ENCODE data around the gene ELF1.
"Not testable (repeated sequence)": the region's sequence is repeated elsewhere in the genome, so short reads cannot be mapped to it uniquely, and the experiment has no call there.

The ELF1 gene

DNA sequence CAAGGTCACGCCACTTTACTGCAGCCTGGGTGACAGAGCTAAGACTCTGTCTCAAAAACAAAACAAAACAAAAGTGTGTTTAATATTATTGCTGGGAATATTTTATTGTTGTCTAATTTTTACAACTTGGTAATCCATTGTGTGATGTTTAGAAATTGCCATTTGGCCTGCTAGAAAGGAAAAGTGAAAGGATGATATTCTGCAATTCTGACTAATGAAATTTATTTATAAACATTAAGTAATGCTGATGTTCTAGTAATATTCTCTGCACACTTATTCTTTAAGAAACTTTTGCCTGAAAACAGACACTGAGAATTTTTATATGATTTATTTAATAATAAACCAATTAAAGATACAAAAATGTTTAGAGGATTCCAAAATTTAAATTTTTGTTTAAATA is 87.4 kb downstream of the ELF1 start:
- no peak for DNase-seq

DNA sequence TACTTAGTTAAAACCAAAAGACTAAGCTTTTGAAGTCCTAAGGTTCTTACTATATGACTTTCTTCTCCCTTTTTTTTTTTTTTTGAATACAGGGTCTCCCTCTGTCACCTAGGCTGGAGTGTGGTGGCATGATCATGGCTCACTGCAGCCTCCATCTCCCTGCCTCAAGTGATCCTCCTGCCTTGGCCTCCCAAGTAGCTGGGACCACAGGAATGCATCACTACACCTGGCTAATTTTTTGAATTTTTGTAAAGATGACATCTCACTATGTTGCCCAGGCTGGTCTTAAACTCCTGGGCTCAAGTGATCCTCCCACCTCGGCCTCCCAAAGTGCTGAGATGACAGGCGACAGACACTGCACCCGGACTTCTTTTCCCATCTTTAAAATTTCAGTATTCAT is 89.2 kb downstream of the ELF1 start:
- DNase-seq: not testable (repeated sequence)

DNA sequence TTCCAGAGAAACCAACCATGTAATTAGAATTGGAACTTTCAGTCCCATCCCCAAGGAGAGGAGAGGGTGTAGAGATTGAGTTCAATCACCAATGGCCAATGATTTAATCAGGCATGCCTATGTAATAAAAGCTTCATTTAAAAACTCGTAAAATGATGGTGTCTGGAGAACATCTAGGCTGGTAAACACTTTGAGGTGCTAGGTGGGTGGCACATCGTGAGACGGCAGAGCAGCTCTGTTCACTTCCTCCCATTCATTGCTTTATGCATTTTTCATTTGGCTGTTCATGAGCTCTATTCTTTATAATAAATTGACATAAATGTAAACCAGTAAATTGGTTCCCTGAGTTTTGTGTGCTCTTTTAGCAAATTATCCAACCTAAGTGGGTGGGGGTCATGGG is 90.1 kb downstream of the ELF1 start:
- DNase-seq: no peak

DNA sequence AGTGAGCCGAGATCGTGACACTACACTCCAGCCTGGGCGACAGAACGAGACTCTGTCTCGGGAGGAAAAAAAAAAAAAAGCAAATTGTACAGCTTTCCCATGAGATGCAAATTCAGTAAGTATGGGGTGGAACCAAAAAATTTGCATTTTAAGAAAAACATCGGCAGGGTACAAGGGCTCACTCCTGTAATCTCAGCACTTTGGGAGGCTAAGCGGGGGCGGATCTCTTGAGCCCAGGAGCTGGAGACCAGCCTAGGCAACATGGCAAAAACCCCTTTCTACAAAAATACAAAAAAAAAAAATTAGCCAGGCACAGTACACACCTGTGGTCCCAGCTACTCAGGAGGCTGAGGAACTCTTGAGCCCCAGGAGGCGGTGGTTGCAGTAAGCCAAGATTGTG is 91.2 kb downstream of the ELF1 start:
- no peak for DNase-seq

DNA sequence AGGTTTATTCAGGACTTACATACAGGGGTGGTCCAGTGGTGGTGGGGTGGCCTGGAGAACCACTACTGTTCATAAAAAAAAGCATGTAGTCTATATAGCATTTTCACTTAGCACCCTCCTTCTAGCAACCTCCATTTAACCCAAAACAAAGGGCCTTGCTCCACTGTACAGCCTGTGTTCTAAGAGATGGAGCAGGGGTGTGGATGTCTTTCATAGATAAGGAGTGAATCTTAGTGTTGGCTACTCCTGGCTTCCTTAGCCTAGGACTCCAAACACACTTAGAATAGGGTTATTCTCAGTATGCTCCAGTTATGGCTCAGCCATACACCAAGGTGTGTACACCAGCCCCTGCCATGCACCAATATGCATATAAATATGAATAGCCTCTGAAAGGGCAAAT is 95.2 kb downstream of the ELF1 start:
- DNase-seq: no peak

DNA sequence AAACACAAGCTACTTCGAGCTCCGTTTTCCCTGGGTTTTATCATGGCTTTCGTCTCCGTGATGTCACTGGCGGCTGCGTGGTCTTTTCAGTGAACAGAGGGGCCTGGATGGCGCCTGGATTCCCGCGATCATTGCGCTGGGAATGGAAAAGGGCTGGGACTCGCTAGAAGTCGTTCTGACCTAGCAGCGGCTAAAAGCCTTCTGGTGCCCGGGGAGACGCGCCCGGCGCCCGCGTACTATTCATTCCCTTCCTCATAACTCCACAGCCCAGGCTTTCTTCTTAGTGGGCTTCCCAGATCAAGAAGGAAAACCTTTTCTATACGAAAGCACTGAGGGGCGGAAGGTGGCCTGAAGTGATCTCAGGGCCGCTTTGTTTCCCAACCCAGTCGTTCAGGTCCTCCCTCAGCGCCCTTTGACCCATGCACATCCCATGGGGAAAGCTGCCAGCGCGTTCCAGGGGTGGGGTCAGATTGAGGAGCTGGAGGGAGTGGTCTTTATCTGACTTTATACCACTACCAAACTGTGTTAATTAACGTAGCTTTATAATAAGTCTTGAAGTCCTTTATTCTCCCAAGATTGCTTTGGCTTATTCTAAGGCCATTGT is 96.6 kb downstream of the ELF1 start:
- DNase-seq: no peak

DNA sequence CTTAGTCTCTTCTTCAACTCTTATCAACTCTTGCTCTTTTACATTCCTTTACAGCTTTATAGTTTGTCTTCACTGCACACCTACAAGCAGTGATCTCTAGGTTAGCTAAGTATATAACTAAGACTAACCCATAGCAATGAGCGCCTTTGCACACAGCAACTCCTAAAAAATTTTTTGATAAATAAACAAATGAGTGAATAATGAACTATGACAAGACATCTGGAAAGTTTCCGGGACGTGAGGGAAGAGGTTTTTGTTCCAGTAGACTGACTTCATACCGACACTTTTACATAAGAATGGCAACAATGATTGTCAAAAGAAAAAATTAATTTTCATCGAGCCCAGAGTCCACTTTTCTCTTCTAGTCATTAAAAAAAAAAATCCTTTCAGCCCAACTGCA is 98.3 kb downstream of the ELF1 start:
- no peak for DNase-seq

DNA sequence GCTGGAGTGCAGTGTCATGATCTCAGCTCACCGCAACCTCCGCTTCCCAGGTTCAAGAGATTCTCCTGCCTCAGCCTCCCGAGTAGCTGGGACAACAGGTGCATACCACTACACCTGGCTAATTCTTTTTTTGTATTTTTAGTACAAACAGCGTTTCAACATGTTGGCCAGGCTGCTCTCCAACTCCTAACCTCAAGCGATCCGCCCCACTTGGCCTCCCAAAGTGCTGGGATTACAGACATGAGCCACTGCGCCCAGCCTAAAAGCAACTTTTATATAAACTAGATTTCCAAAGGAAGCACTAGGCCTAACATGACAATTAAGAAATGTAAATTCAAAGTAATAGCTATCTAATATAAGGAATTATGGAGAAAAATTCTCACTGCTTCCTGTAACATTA is 99.2 kb downstream of the ELF1 start:
- DNase-seq: not testable (repeated sequence)

DNA sequence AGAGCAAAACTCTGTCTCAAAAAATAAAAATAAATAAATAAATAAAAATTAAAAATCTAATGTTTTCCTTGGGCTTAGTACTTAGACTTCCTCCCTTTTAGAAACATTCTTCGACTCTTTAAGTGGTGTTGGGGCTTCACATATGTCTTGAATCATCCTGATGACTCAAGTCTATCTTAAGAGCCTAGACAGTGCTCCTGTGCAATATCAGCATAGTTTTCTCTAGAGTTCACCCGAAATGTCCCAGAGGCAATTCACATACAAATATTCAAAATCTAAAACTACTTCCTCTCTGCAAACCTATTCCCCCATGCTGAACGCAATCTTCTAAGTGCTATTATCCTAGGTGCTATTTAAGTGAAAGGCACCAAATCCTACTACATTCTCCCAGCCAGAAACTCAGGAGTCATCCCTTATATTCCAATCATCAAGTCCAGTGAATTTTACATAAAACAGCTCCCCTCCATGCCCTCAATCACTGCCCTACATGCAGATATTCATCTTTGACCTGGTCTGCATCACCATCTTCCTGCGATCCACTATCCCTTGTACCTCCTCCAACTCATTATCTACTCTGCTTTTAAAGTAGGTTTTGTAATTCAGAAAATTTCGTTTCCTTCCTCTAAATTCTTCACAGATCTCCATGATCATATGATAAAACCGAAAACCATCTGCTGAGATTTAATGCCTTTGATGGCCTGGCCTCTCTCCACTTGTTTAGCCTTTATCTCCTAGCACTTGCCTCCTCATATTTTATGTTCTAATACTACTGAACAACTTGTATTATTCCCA is 102.7 kb downstream of the ELF1 start:
- no peak for DNase-seq

DNA sequence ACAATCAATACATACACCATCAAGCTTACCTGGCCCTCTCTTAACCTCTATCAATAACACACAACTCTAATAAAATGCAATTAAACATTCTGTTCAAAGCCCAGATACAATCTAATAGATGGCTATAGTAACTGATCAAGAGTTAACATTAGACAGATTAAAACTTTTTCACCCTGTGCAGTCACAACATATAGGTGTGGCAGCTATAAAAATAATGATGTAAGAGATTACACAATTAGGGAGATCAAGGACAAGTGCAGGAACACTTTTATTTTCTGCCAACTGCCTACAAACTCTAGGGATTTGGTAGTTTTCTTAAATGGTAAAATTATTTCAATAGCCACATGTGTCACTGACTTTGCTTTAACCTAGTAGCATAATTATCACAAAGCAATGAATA is 104.3 kb downstream of the ELF1 start:
- not testable (repeated sequence) for DNase-seq

DNA sequence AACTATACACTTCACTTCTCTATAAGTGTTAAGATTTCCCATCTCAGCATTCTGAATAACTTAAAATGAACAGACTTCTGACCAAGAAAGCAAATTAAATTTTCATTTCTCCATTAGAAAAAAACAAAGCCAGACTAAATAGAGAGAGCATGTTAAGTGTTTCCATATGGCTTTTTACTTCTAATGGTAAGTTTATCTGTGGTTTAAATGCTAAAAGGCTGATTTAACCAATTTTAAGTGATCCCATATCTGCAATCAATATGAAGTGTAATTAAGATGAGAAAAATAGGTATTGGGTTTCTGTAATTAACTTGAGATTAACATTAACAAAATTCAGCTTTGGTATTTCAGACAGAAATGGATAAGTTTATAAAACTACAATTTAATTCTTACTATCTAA is 107.8 kb downstream of the ELF1 start:
- no peak for DNase-seq

DNA sequence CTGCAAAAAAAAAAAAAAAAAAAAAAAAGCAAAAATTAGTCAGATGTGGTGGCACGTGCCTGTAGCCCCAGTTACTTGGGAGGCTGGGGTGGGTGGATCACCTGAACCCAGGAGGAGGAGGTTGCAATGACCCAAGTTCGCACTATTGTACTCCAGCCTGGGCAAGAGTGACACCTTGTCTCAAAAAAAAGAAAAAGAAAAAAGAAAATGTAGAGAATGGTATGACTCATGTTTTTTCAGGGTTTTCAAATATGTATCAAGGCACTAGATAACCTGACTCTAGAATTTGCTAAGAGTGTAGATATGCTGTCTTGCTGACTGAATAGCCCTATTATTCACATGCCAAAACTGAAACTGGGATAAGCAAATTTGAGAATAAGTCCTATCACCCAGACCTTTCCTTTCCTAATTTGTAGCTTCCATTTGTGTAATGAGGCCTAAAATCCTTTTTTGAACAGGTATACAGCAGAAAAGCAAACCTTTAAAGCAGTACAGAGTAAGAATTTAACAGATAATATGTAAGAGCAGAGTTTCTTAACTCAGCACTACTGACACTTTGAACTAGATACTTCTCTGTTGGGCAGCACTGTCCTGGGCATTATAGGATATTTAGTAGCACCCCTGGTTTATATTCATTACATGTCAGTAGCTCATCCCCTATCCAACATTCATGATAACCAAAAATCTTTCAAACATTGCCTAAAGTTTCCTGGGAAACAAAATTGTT is 108.6 kb downstream of the ELF1 start:
- DNase-seq: no peak

DNA sequence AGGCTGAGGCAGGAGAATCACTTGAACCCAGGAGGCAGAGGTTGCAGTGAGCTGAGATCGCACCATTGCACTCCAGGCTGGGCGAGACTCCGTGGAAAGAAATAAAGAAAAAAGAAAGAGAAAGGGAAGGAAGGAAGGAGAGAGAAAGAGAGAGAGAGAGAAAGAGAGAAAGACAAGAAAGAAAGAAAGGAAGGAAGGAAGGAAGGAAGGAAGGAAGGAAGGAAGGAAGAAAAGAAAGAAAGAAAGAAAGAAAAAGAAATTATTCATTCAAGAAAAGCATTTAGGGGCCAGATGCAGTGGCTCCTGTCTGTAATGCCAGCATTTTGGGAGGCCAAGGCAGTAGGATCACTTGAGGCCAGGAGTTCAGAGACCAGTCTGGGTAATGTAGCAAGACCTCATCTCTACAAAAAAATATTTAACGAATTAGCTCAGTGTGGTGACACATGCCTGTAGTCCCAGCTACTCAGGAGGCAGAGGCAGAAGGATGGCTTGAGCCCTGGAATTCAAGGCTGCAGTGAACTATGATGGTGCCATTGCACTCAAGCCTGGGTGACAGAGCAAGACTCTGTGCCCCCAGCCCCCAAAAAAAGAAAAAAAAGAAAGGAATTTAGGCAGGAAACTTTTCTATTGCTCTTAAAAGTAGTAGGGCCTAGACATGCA is 109.4 kb downstream of the ELF1 start:
- DNase-seq: not testable (repeated sequence)

DNA sequence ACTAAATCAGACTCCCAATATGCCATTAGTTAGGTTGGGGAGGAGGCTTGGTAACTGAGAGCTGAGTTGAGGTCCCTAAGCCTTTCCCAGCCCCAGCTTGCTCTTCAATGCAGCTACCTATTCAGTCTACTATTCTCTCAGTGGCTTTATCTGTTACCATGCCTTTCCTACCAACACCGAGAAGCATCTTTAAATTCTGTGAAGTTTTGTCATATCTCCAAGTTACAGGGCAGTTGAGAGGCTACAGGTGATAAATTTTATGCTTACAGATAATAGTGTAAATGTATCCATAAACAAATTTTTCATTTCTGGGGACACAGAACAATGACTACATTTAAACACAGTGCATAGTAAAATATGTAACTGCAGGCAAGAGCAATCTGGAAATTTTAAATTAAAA is 110.6 kb downstream of the ELF1 start:
- no peak for DNase-seq

DNA sequence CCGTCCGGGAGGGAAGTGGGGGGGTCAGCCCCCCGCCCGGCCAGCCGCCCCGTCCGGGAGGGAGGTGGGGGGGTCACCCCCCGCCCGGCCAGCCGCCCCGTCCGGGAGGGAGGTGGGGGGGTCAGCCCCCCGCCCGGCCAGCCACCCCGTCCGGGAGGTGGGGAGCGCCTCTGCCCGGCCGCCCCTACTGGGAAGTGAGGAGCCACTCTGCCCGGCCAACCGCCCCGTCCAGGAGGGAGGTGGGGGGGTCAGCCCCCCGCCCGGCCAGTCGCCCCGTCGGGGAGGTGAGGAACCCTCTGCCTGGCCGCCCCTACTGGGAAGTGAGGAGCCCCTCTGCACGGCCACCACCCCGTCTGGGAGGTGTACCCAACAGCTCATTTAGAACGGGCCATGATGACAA is 118.1 kb downstream of the ELF1 start:
- not testable (repeated sequence) for DNase-seq

DNA sequence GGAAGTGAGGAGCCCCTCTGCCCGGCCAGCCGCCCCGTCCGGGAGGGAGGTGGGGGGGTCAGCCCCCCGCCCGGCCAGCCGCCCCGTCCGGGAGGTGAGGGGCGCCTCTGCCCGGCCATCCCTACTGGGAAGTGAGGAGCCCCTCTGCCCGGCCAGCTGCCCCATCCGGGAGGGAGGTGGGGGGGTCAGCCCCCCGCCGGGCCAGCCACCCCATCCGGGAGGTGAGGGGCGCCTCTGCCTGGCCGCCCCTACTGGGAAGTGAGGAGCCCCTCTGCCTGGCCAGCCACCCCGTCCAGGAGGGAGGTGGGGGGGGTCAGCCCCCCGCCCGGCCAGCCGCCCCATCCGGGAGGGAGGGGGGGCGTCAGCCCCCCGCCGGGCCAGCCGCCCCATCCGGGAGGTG is 118.5 kb downstream of the ELF1 start:
- not testable (repeated sequence) for DNase-seq

DNA sequence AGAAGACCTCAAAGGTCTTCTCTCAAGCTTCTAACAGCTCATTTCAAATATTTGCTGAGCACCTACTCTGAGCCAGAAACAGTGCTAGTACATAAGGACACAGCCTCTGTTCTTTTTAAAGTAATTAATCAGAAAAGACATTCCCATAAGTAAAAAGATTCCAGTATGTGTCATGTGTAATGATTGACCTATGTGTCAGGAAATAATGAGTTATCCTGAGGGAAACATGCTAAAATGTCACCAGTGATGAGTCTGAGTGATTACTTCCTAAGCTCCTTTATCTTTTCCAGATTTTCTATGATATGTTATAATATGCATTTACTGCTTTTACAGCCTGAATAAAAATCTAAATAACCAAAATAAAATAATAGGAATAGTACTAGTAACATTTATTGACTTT is 122.1 kb downstream of the ELF1 start:
- DNase-seq: no peak

DNA sequence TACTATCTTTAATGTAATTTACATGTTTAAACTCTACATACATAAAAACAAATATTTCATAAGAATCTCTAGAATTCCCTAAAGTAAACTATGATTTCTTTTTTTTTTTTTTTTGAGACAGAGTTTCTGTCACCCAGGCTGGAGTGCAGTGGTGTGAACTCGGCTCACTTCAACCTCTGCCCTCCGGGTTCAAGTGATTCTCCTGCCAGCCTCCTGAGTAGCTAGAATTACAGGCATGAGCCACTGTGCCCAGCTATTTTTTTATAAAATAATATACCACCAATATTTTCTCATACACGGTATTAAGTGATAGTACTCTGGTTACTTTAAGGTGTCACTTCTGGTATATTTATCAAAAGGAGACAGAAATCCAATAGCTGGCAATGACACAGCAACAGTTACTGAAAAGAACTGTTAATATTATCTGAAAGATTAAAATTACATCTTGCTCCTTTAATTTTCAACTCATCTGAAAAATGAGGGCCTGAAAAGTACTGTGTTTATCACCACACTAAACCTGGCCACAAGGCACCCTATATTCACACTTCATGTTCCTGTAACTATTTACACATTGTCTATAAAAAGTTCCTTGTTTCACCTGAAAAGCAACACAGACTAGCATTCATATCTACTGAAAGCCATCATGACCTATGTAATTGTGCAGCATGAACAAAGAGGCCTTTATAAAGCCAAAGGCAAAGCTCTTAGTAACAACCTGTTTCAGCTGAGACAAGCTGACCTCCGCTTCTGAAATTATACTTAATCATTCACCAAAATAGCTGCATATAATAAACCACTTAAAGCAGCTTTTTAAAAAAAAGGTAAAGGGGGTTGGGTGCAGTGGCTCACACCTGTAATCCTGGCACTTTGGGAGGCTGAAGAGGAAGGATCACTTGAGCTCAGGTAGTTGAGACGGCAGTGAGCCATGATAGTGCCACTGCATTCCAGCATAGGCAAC is 123.6 kb downstream of the ELF1 start:
- DNase-seq: no peak

DNA sequence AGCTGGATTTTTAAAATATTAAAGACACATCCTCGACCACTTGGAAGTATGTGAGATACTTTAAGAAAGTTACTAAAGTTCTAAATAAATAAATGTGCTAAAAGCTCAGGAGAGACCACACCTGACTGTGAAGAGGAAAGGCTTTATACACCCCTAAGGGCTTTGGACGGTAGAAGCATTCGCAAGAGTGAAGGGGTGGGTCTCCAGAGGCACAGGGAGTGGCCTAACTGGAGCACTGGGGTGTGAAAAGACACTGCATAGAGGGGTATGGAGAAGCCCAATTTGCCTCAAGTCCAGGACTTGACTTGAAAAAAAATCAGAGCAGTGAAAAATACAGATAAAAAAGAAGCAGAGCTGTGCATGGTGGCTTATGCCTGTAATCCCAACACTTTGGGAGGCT is 125.5 kb downstream of the ELF1 start:
- not testable (repeated sequence) for DNase-seq

DNA sequence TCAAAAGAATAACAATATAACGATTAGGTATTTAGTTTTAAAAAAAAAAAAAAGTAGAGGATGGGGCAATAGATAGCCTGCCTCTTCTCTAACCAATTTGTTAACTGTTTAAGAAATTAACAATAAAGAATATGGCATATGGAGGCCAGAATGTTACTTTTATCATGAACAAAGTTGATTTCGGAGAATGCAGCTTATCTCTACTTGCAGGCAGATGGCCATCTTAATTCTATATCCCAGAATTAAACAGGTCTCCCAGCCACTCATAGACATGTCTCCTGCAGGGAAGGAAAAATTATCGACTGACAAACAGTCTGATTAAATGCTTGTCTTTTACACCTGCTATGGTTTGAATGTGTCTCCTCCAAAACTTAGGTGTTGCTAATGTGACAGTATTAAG is 133.1 kb downstream of the ELF1 start:
- no peak for DNase-seq

DNA sequence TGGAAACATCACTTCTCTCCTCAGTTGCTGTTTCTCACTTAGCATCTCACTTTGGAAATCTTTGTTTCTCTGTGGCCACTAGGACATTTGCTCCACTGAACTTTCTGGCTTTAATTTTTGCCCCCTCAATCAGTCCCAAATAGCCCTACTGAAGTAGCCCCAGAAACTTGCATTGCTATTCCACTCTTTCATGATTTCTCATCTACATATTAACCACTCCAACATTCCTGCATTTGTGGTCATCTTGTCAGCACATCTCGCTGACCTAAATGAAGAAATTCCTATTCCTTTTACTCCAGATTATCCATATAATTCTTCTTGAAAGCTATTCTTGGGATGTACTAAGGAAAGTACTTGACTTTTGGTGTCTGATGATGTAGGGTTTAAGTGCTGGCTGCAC is 134.9 kb downstream of the ELF1 start:
- DNase-seq: not testable (repeated sequence)

Data from NCI-H510A treated with DMSO at 0.1 percent for 48 hours (cell line).